Measurements from ENCODE around the gene MAPRE2.

MAPRE2 gene

DNA sequence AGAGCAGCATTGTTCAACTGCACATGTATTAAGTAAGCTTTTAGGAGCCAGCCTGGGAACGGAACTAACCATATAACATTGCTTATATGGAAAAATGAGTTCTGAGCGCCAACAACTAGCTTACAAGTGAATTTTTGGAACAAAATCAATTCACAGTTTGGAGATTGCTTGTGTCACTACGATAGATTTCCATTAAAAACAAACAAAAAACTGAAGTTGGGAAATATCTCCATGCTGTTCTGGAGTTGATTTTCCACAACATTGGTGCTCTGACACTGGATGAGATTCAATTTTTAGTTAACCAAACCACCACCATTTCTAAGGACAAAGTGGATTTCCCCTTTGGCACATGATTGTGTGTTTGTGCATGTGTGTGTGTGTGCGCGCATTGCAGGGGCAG is 142.7 kb downstream of the MAPRE2 start:
- no peak for DNase-seq (ENCODE audit: low read depth)

- no peak for DNase-seq (ENCODE audit: low read depth)
Measured at GRCh38 chr18:35185771-35186170, 144.6 kb downstream of the MAPRE2 start.

DNA sequence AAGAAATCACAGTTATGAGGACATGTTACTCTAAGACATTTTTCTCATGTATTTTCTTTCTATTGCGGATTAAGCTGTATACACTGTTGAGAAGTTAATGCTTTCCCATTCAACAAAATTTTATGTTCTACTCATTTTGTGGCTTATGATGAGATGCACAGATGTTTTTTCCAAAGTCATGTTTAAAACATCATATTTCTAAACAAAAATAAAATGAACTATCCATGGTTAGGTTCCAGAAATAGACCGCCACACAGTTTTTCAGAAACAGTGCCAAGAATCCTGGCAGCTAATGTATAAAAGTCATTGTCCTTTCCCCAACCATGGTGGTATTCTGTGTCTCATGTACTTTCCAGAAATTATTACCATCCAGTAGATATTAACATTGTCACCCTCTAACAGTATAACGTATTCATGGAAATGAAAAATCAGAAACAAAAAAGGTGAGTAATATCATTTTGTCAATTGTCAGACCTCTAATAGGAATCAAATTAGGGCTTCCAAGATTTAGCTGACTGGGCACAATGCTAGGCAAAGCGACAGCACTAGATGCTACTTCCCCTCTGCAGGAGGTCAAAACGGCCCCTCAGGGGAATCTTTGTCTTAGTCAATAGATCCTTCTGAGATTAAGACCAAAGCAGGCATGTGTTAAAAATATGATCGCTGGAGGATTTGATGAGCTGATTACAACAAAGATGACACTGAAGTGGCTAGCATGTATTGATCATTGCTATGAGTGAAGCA is 145.2 kb downstream of the MAPRE2 start:
- DNase-seq (ENCODE audit: low read depth): no peak

DNA sequence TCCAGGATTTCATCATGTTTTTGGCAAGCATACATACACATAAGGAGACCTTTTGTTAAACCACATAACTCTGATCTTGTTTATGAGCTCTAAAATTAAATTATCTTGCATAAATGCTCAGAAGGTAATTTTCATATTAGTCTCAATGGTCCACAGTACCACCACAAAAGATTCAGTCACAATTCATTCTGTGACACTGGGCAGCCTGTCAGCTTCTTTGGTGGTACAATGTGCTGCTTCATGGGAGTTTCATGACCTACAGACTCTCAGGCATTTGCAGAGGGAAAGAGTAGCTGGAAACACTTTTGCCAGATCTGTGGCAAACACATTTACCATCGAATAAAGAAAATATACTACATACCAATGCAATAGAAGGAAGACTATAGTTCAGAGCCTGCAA is 148.3 kb downstream of the MAPRE2 start:
- no peak for DNase-seq (ENCODE audit: low read depth)

DNA sequence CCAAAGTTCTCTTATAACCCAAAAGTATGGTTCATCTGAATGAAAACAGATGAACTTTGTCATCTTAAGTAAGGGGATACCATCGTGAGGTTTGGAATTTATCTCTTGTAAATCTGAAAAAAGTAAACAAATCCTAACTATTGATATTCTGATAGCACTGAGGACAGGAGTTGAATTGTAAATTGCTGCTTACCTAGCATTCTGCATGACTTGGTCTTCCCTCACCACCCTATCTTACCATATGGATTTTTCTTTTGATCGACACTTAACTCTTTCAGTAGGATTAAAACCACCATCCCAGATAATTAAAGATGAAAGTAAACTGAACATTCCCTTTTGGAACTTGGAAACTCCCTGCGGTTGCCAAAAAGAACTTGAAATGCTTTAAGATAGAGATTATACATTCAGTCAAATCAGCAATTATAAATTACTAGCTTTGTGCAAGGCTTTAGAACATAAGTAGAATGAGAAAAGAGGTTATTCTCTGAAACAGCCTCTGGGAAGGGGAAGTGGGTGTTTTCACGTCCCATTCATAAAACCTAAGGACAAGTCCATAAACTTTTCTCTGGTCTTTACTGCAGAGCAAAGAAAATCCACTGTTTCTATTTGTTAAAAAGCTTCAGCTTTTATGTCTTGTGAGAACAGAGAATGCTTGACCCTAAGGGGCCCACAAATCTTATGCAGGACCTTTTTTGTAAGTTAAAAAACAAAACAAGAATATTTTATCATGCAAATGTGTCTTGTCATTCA is 149.9 kb downstream of the MAPRE2 start:
- DNase-seq (ENCODE audit: low read depth): no peak

GRCh38 chr18:35191698-35192025 is 150.4 kb downstream of the MAPRE2 start:
- DNase-seq (ENCODE audit: low read depth): no peak

- no peak for DNase-seq (ENCODE audit: low read depth)
Measured at GRCh38 chr18:35192415-35192814, 151.2 kb downstream of the MAPRE2 start.

Measured in stimulated activated CD8-positive, alpha-beta memory T cell treated with anti-CD3 and anti-CD28 coated beads, Interleukin-7, amount 100 ng/mL, for 24 hours (primary cell).